ENCODE measurements around the gene PROM2.

The PROM2 gene

GRCh38 chr2:95262896-95263542, 11.2 kb upstream of the PROM2 start:
- Histone ChIP-seq H3K4me2 (ENCODE audit: low read depth, low read length, poor library complexity, severe bottlenecking) (no peak overlapping the region), H3K9me2 (replicated peaks; ENCODE audit: insufficient read depth, low read length) (no peaks in the 10 kb centered on the region), H3K36me3 (ENCODE audit: low read length) (no peaks in the 10 kb centered on the region), H3K27me3 (ENCODE audit: low read length) (no peaks in the 10 kb centered on the region), H3K79me2 (ENCODE audit: insufficient read depth, low read length) (no peaks in the 10 kb centered on the region), H3K9ac (ENCODE audit: low read length) (no peak overlapping the region), H3K27ac (ENCODE audit: low read depth, low read length) (no peak overlapping the region), H2AFZ (ENCODE audit: low read depth, low read length, severe bottlenecking) (no peak overlapping the region), H3K4me3 (ENCODE audit: insufficient read depth, low read length, poor library complexity, severe bottlenecking) (no peak overlapping the region), H4K20me1 (ENCODE audit: low read depth, low read length) (no peaks in the 10 kb centered on the region), H3K9me3 (ENCODE audit: insufficient read depth, low read length) (no peaks in the 10 kb centered on the region), H3F3A (ENCODE audit: insufficient read depth) (no peaks in the 10 kb centered on the region)
- TF ChIP-seq CTCF (IDR thresholded peaks at IDR 0.05; ENCODE audit: insufficient read depth, low read length, poor library complexity, severe bottlenecking), result no peak
- no peak for TF ChIP-seq EZH2phosphoT487 (conservative IDR thresholded peaks at IDR 0.05; ENCODE audit: low read length)

GRCh38 chr2:95264624-95265023, 9.6 kb upstream of the PROM2 start:
- Histone ChIP-seq H4K20me1 (ENCODE audit: low read depth, low read length) (no peaks in the 10 kb centered on the region), H3K9me3 (ENCODE audit: insufficient read depth, low read length) (no peaks in the 10 kb centered on the region), H3K79me2 (ENCODE audit: insufficient read depth, low read length) (no peaks in the 10 kb centered on the region), H3F3A (ENCODE audit: insufficient read depth) (no peaks in the 10 kb centered on the region), H3K4me3 (ENCODE audit: insufficient read depth, low read length, poor library complexity, severe bottlenecking) (no peak overlapping the region), H3K9ac (ENCODE audit: low read length) (no peak overlapping the region), H3K4me2 (ENCODE audit: low read depth, low read length, poor library complexity, severe bottlenecking) (no peak overlapping the region), H3K9me2 (replicated peaks; ENCODE audit: insufficient read depth, low read length) (no peaks in the 10 kb centered on the region), H2AFZ (ENCODE audit: low read depth, low read length, severe bottlenecking) (no peak overlapping the region), H3K36me3 (ENCODE audit: low read length) (no peaks in the 10 kb centered on the region), H3K27ac (ENCODE audit: low read depth, low read length) (no peak overlapping the region), H3K27me3 (ENCODE audit: low read length) (no peaks in the 10 kb centered on the region)
- TF ChIP-seq CTCF (IDR thresholded peaks at IDR 0.05; ENCODE audit: insufficient read depth, low read length, poor library complexity, severe bottlenecking) (no peak), EZH2phosphoT487 (conservative IDR thresholded peaks at IDR 0.05; ENCODE audit: low read length) (no peak)

- no peaks in the 10 kb centered on the region for H3K27me3 ChIP-seq (ENCODE audit: low read length)
- H3K4me3 ChIP-seq (ENCODE audit: insufficient read depth, low read length, poor library complexity, severe bottlenecking), result no peak overlapping the region
- H3K9ac ChIP-seq (ENCODE audit: low read length), result no peak overlapping the region
- no peaks in the 10 kb centered on the region for H3K36me3 ChIP-seq (ENCODE audit: low read length)
- no peak overlapping the region for H2AFZ ChIP-seq (ENCODE audit: low read depth, low read length, severe bottlenecking)
- no peaks in the 10 kb centered on the region for H4K20me1 ChIP-seq (ENCODE audit: low read depth, low read length)
- no peak overlapping the region for H3K27ac ChIP-seq (ENCODE audit: low read depth, low read length)
- H3K4me2 ChIP-seq (ENCODE audit: low read depth, low read length, poor library complexity, severe bottlenecking), result no peak overlapping the region
- H3F3A ChIP-seq (ENCODE audit: insufficient read depth), result no peaks in the 10 kb centered on the region
- no peaks in the 10 kb centered on the region for H3K9me3 ChIP-seq (ENCODE audit: insufficient read depth, low read length)
- H3K9me2 ChIP-seq (replicated peaks; ENCODE audit: insufficient read depth, low read length), result no peaks in the 10 kb centered on the region
- no peaks in the 10 kb centered on the region for H3K79me2 ChIP-seq (ENCODE audit: insufficient read depth, low read length)
- no peak for TF ChIP-seq CTCF (IDR thresholded peaks at IDR 0.05; ENCODE audit: insufficient read depth, low read length, poor library complexity, severe bottlenecking)
- TF ChIP-seq EZH2phosphoT487 (conservative IDR thresholded peaks at IDR 0.05; ENCODE audit: low read length), result no peak
These were observed 9.1 kb upstream of the PROM2 start for GRCh38 chr2:95265182-95265581.

Data from SU-DHL-6 (cell line).